AG09319 (cell line): ENCODE measurements around the gene TMED9.
"Not testable (repeated sequence)": the region's sequence is repeated elsewhere in the genome, so short reads cannot be mapped to it uniquely, and the experiment has no call there.

Experiments used
- DNase-seq: peaks from one replicate; pipeline ENCODE4 v3.0.0-alpha.2; 2010; ENCODE audit warnings: low read depth; ENCODE audit errors: extremely low read depth
- TF ChIP-seq, protein P1 (sequence below): IDR thresholded peaks from 2 replicates; pipeline ENCODE4 v1.5.1; 2011; ENCODE audit warnings: low read depth, mild to moderate bottlenecking, inconsistent platforms, low read length, moderate library complexity

The TMED9 gene

DNA sequence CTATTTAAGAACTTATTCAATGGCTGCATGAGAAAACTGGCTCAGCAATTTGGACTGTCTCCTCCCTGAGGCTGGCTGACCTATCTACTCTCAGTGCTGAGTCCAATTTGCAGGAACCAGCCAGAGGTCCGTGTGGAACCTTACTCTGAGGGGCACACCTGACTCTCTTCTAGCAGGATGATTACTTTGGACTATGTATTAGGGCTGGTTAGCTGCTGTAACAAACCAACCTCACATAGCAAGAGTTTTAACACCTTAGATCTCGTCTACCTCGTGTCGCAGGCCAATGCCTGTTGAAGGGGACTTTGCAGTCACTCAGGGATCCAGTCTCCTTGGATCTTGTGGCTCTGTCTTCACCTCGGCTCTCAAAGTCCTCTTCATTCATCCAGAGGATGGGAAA, 34.2 kb upstream of the TMED9 start:
- TF ChIP-seq, protein P1, sequence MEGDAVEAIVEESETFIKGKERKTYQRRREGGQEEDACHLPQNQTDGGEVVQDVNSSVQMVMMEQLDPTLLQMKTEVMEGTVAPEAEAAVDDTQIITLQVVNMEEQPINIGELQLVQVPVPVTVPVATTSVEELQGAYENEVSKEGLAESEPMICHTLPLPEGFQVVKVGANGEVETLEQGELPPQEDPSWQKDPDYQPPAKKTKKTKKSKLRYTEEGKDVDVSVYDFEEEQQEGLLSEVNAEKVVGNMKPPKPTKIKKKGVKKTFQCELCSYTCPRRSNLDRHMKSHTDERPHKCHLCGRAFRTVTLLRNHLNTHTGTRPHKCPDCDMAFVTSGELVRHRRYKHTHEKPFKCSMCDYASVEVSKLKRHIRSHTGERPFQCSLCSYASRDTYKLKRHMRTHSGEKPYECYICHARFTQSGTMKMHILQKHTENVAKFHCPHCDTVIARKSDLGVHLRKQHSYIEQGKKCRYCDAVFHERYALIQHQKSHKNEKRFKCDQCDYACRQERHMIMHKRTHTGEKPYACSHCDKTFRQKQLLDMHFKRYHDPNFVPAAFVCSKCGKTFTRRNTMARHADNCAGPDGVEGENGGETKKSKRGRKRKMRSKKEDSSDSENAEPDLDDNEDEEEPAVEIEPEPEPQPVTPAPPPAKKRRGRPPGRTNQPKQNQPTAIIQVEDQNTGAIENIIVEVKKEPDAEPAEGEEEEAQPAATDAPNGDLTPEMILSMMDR = no peak
- no peak for DNase-seq

DNA sequence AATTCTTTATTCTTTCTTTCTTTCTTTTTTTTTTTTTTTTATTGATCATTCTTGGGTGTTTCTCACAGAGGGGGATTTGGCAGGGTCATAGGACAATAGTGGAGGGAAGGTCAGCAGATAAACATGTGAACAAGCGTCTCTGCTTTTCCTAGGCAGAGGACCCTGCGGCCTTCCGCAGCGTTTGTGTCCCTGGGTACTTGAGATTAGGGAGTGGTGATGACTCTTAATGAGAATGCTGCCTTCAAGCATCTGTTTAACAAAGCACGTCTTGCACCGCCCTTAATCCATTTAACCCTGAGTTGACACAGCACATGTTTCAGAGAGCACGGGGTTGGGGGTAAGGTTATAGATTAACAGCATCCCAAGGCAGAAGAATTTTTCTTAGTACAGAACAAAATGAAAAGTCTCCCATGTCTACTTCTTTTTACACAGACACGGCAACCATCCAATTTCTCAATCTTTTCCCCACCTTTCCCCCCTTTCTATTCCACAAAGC, 32.5 kb upstream of the TMED9 start:
- DNase-seq = not testable (repeated sequence)

DNA sequence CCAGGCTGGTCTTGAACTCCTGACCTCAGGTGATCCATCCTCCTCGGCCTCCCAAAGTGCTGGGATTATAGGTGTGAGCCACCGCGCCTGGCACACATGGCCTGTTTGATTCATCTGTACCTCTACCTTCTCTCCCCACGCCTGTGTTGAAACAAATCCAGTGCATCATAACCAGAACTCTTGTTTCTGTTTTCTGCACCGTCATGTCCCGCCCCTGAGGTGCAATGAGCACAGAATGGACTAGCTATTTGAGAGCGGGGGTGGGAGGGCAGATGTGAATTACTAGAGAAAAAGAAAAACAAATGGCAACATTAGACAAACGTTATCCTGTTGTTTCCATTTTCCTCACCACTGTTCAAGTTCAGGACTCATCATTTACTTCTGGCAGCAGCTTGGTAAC, 27.0 kb upstream of the TMED9 start:
- DNase-seq = no peak
- TF ChIP-seq, protein P1 = no peak

DNA sequence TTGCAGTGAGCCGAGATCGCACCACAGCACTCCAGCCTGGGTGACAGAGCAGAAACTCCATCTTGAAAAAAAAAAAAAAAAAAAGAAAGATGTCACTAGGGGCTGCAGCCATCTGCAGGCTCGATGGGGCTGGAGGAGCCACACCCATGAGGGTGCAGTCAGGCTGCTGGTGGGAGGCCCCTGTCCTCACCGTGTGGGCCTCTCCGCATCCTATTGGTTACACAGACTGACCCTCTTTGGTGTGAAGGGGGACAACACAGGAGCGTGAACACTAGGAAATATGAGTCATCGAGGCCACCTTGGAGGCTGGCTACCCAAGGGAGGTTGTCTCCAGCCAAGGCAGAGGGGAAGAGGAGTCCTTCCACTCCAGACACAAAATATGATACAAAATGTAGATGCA, 23.7 kb upstream of the TMED9 start:
- DNase-seq = no peak
- TF ChIP-seq, protein P1 = no peak

DNA sequence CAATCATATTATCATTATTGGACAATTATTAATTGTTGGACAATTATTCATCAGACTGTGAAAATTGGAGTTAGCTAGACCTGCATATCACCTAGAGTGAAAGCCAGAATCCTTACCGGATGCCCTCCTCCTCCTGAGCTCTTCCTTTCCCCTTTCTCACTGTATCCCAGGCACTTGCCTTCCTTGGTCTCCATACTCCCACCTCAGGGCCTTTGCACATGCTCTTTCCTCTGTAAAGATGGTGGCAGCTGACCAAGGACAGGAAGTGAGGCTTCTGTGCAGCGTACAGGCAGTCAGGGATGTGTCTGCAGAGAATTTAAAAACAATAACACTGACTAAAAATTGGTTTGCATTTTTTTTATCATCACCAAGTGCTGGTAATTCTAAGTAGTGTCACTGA, 22.1 kb upstream of the TMED9 start:
- DNase-seq = no peak
- TF ChIP-seq, protein P1 = no peak

DNA sequence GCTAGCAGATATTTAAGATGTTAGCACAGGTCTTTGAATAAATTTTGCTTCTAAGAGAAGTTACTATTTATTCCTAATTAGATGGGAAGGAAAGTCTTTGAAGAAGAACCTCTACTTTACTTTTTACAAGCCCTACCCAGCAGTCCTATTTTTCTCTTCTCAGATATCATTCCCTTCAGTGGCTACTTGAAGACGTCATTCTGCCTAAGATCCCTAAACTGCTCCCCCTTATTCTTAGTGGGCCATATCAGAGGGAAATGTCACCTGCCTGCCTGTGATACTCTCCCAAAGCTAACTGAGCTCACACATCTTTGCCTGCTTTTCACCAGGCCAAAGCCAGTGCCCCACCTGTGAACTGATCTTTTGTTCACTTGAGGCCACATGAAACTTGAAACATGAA, 16.5 kb upstream of the TMED9 start:
- no peak for DNase-seq
- TF ChIP-seq, protein P1 = no peak

DNA sequence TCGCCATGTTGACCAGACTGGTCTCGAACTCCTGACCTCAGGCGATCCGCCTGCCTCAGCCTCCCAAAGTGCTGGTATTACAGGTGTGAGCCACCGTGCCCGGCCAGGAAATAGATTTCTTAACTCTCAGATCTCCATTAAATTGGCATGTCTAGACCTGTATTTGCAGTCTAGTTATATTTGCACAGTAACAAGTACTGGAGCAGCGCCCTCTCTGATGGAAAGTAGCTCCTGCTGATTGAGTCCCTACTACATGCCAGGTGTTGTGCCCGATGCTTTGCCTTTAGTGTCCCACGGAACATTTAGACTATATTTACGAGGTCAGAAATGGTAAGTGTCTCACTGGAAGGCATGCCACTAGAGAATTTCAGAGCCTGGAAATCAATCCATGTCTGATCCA, 15.8 kb upstream of the TMED9 start:
- TF ChIP-seq, protein P1 = no peak
- DNase-seq = no peak

DNA sequence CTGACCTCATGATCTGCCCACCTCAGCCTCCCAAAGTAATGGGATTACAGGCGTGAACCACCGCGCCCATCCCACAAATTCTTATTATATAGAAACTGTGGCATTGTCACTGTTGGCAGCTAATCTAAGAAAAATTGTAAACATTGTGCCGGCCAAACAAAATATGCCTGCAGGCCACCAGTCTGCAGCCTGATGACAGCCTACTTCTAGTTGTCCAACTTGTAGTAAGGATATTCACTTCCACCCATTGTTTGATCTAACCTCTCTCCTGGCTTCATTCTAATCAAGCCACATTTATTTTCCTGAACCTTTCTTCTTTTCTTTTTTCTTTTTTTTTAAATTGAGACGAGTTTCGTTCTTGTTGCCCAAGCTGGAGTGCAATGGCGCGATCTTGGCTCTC, 13.7 kb upstream of the TMED9 start:
- TF ChIP-seq, protein P1 = no peak
- no peak for DNase-seq
